HepG2 (cell line): Measurements from ENCODE around the gene DBNDD1. TPM values are rescaled to one million over a fixed set of nuclear protein-coding genes. Genes with fewer than 3 reads are reported as not detected.

Experiments used
- ATF1 ChIP-seq: IDR thresholded peaks from 2 replicates; pipeline ENCODE4 v1.6.1; 2016; ENCODE audit warnings: mild to moderate bottlenecking, control low read depth
- FOXO1 ChIP-seq: sonication (generic); formaldehyde crosslinking; IDR thresholded peaks from 2 replicates; pipeline ENCODE4 v1.4.0; 2020; ENCODE audit warnings: missing genetic modification reagents
- JUNB ChIP-seq: sonication (generic); formaldehyde crosslinking; IDR thresholded peaks from 2 replicates; pipeline ENCODE4 v1.8.0; 2022; ENCODE audit warnings: missing genetic modification reagents, mild to moderate bottlenecking, borderline replicate concordance
- MED8 ChIP-seq: sonication (generic); formaldehyde crosslinking; IDR thresholded peaks from 2 replicates; pipeline ENCODE4 v1.8.1; 2023; ENCODE audit warnings: mild to moderate bottlenecking, missing genetic modification reagents; ENCODE audit not compliant: insufficient replicate concordance
- NKX3-1 ChIP-seq: sonication (generic); formaldehyde crosslinking; IDR thresholded peaks from 2 replicates; pipeline ENCODE4 v1.5.0; 2020; ENCODE audit warnings: missing genetic modification reagents
- NR2F6 ChIP-seq, 2 experiments: IDR thresholded peaks; 2 replicates each; pipeline ENCODE4 v1.6.1; 2016; ENCODE audit warnings: antibody characterized with exemption in 1 of 2, mild to moderate bottlenecking in 1 of 2
- RARA ChIP-seq: IDR thresholded peaks from 2 replicates; pipeline ENCODE4 v1.6.1; 2016; ENCODE audit warnings: missing genetic modification reagents, missing compliant biosample characterization
- REL ChIP-seq: sonication (generic); formaldehyde crosslinking; conservative IDR thresholded peaks from 2 replicates; pipeline ENCODE4 v1.8.0; 2022; ENCODE audit warnings: mild to moderate bottlenecking, missing genetic modification reagents, moderate library complexity
- RXRA ChIP-seq: sonication (generic); formaldehyde crosslinking; IDR thresholded peaks from 2 replicates; pipeline ENCODE4 v1.5.1; 2020; ENCODE audit warnings: missing genetic modification reagents
- TGIF2 ChIP-seq: IDR thresholded peaks from 2 replicates; pipeline ENCODE4 v1.6.1; 2016; ENCODE audit warnings: control low read depth, missing compliant biosample characterization
- ZFP37 ChIP-seq: sonication (generic); formaldehyde crosslinking; IDR thresholded peaks from 2 replicates; pipeline ENCODE4 v1.4.0; 2020; ENCODE audit warnings: missing genetic modification reagents, borderline replicate concordance
- ZNF318 ChIP-seq: sonication (generic); formaldehyde crosslinking; IDR thresholded peaks from 2 replicates; pipeline ENCODE4 v1.4.0; 2020; ENCODE audit warnings: mild to moderate bottlenecking, missing genetic modification reagents
- ZNF572 ChIP-seq: sonication (generic); formaldehyde crosslinking; IDR thresholded peaks from 2 replicates; pipeline ENCODE4 v1.5.1; 2020; ENCODE audit warnings: mild to moderate bottlenecking, missing genetic modification reagents
- ZNF598 ChIP-seq: sonication (generic); formaldehyde crosslinking; IDR thresholded peaks from 2 replicates; pipeline ENCODE4 v1.5.1; 2020; ENCODE audit warnings: mild to moderate bottlenecking, missing genetic modification reagents, borderline replicate concordance
- ZNF761 ChIP-seq: sonication (generic); formaldehyde crosslinking; conservative IDR thresholded peaks from 2 replicates; pipeline ENCODE4 v1.4.0; 2020; ENCODE audit warnings: mild to moderate bottlenecking, missing genetic modification reagents
- ZNF839 ChIP-seq: sonication (generic); formaldehyde crosslinking; IDR thresholded peaks from 2 replicates; pipeline ENCODE4 v1.4.0; 2020; ENCODE audit warnings: missing genetic modification reagents, mild to moderate bottlenecking, borderline replicate concordance
- ZSCAN12 ChIP-seq: sonication (generic); formaldehyde crosslinking; IDR thresholded peaks from 2 replicates; pipeline ENCODE4 v1.9.0; 2021; ENCODE audit warnings: mild to moderate bottlenecking, missing genetic modification reagents
- polyA plus RNA-seq, 8 experiments: library from polyadenylated mRNA; depleted of rRNA in 3 of 8; stranded (reverse) in 7 of 8; unstranded in 1 of 8; fragments of >200 nt; fragmentation: Illumina TruSeq in 4 of 8; extraction: Trizol in 4 of 8; gene quantifications; 2 replicates each; pipeline versions ENCODE4 v1.2.1 to v1.2.3, GENCODE V29; 2011 to 2016; ENCODE audit warnings: low read depth in 4 of 8, missing spikeins in 1 of 8, mixed read lengths in 1 of 8; ENCODE audit not compliant: insufficient read depth in 1 of 8
- total RNA-seq, 5 experiments: library from RNA; depleted of rRNA; stranded (reverse); fragments of >200 nt; fragmentation: Illumina TruSeq; extraction: Trizol; gene quantifications; 2 replicates each; pipeline ENCODE4 v1.2.3, GENCODE V29; 2016; ENCODE audit warnings: low read depth in 1 of 5
- TF ChIP-seq, protein P1 (sequence below): sonication (generic); formaldehyde crosslinking; IDR thresholded peaks from 2 replicates; pipeline ENCODE4 v1.4.0; 2020; ENCODE audit warnings: missing genetic modification reagents, borderline replicate concordance

The DBNDD1 gene
- total and polyA plus RNA-seq, 2 of the 13 experiments (the other 11 are each of a cell fraction or from before 2014, with no cell fraction given): 17.0 to 40.4 TPM

- TF ChIP-seq ZNF318: peak; percentile 24
- peak; percentile 86; the same call in 1 of the 2 replicates for TF ChIP-seq TGIF2
- TF ChIP-seq ATF1 (CRISPR knock-in tag): no peak
- no peak for TF ChIP-seq NKX3-1 (CRISPR knock-in tag)
- peak; percentile 99 for TF ChIP-seq ZNF572 (CRISPR knock-in tag)
- TF ChIP-seq RARA: no peak
- TF ChIP-seq ZNF839 (CRISPR knock-in tag): peak; percentile 97; the same call in 1 of the 2 replicates
- peak; percentile 79 for TF ChIP-seq REL
- 0 out of 2 replicates have a peak, but pooled peaks have one; percentile 6 for TF ChIP-seq RXRA (CRISPR knock-in tag)
- peak; percentile 95; the same call in 1 of the 2 replicates for TF ChIP-seq ZFP37
- TF ChIP-seq ZNF598 (CRISPR knock-in tag): peak; percentile 18; the same call in 1 of the 2 replicates
- TF ChIP-seq FOXO1: no peak
- TF ChIP-seq JUNB: no peak
- peak; percentile 46 for TF ChIP-seq MED8 (CRISPR knock-in tag)
- TF ChIP-seq, protein P1, sequence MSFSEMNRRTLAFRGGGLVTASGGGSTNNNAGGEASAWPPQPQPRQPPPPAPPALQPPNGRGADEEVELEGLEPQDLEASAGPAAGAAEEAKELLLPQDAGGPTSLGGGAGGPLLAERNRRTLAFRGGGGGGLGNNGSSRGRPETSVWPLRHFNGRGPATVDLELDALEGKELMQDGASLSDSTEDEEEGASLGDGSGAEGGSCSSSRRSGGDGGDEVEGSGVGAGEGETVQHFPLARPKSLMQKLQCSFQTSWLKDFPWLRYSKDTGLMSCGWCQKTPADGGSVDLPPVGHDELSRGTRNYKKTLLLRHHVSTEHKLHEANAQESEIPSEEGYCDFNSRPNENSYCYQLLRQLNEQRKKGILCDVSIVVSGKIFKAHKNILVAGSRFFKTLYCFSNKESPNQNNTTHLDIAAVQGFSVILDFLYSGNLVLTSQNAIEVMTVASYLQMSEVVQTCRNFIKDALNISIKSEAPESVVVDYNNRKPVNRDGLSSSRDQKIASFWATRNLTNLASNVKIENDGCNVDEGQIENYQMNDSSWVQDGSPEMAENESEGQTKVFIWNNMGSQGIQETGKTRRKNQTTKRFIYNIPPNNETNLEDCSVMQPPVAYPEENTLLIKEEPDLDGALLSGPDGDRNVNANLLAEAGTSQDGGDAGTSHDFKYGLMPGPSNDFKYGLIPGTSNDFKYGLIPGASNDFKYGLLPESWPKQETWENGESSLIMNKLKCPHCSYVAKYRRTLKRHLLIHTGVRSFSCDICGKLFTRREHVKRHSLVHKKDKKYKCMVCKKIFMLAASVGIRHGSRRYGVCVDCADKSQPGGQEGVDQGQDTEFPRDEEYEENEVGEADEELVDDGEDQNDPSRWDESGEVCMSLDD (CRISPR knock-in tag): peak; percentile 12; the same call in 1 of the 2 replicates
- TF ChIP-seq ZNF761 (CRISPR knock-in tag): 0 out of 2 replicates have a peak, but pooled peaks have one; percentile 20
- TF ChIP-seq ZSCAN12 (CRISPR knock-in tag): peak; percentile 33; the same call in 1 of the 2 replicates
- no peak for TF ChIP-seq NR2F6 (IDR thresholded peaks at IDR 0.05)
- 0 out of 2 replicates have a peak, but pooled peaks have one; percentile 7 for TF ChIP-seq NR2F6 (CRISPR knock-in tag; IDR thresholded peaks at IDR 0.05)
Measured at GRCh38 chr16:89971495-89972243, 47.6 kb downstream of the DBNDD1 start (continued).
